PFSK-1 (cell line): ENCODE measurements around the gene VPS4B.
A peak's percentile ranks its signal among the peaks of the same experiment; 100 is the strongest.

Experiments
- FOXP2 ChIP-seq: optimal IDR thresholded peaks from 2 replicates; pipeline ENCODE3; 2011; ENCODE audit warnings: borderline replicate concordance, control low read depth, inconsistent platforms; ENCODE audit not compliant: insufficient read depth; ENCODE audit errors: extremely low read length, extremely low read depth
- POLR2AphosphoS5 ChIP-seq: IDR thresholded peaks from 2 replicates; pipeline ENCODE4 v1.6.1; 2012; ENCODE audit warnings: low read depth, mild to moderate bottlenecking, control low read depth, low read length, moderate library complexity
- REST ChIP-seq, 2 experiments: IDR thresholded peaks; 2 replicates each; pipeline versions ENCODE4 v1.6.1 to v1.8.0; 2011 to 2012; ENCODE audit warnings: low read depth in 2 of 2, low read length in 2 of 2, control low read depth in 1 of 2, inconsistent platforms in 1 of 2, mild to moderate bottlenecking in 1 of 2, moderate library complexity in 1 of 2; ENCODE audit not compliant: insufficient read depth in 1 of 2
- SIN3A ChIP-seq: IDR thresholded peaks from 2 replicates; pipeline ENCODE4 v1.6.1; 2012; ENCODE audit warnings: mild to moderate bottlenecking, low read length, moderate library complexity, borderline replicate concordance; ENCODE audit not compliant: insufficient read depth
- TAF1 ChIP-seq: IDR thresholded peaks from 2 replicates; pipeline ENCODE4 v1.6.1; 2012; ENCODE audit warnings: low read length, control low read depth, borderline replicate concordance; ENCODE audit not compliant: insufficient read depth

Gene VPS4B

GRCh38 chr18:63367053-63367953 lies 55.0 kb downstream of the VPS4B start, which contains the start of gene KDSR:
TSS of gene KDSR (minus strand) at chr18:63367206. CDS start at chr18:63367118, 88 bp downstream.
- TF ChIP-seq POLR2AphosphoS5 (peak; percentile 99), REST (IDR thresholded peaks at IDR 0.05; ENCODE audit: insufficient read depth in 1 of 2, low read depth in 2 of 2, low read length in 2 of 2) (peak in 1 of 2 experiments; percentile 52; a peak in 2 of 4 replicates), FOXP2 (peak; percentile 84), TAF1 (peak; percentile 78; the same call in 1 of the 2 replicates), SIN3A (peak; percentile 55; the same call in 1 of the 2 replicates)

GRCh38 chr18:63366213-63367052 lies 55.8 kb downstream of the VPS4B start:
- no peak for TF ChIP-seq POLR2AphosphoS5
- no peak for TF ChIP-seq REST (IDR thresholded peaks at IDR 0.05; ENCODE audit: insufficient read depth in 1 of 2, low read depth in 2 of 2, low read length in 2 of 2)
- no peak; the same call in 1 of the 2 replicates for TF ChIP-seq SIN3A
- peak; percentile 8 for TF ChIP-seq FOXP2
- 0 out of 2 replicates have a peak, but pooled peaks have one; percentile 45 for TF ChIP-seq TAF1

GRCh38 chr18:63365876-63366212 lies 56.4 kb downstream of the VPS4B start:
- TF ChIP-seq SIN3A: no peak
- no peak for TF ChIP-seq TAF1
- no peak for TF ChIP-seq POLR2AphosphoS5
- no peak for TF ChIP-seq REST (IDR thresholded peaks at IDR 0.05; ENCODE audit: insufficient read depth in 1 of 2, low read depth in 2 of 2, low read length in 2 of 2)
- no peak for TF ChIP-seq FOXP2

GRCh38 chr18:63363951-63364350 lies 58.3 kb downstream of the VPS4B start:
- TF ChIP-seq POLR2AphosphoS5 (no peak), FOXP2 (no peak), SIN3A (no peak), TAF1 (no peak), REST (IDR thresholded peaks at IDR 0.05; ENCODE audit: insufficient read depth in 1 of 2, low read depth in 2 of 2, low read length in 2 of 2) (no peak)
